Activated T-helper 17 cell treated with anti-CD3 and anti-CD28 coated beads, Interleukin-2, amount 50 U/mL, for 72 hours (primary cell): Measurements from ENCODE around the gene ACO1. TPM values are rescaled to one million over a fixed set of nuclear protein-coding genes. Genes with fewer than 3 reads are reported as not detected.

Experiments used
- ATAC-seq: fragments of 150-1000 bp; cut with Tn5 transposase; replicated peaks from 2 replicates; pipeline ENCODE4 v1.10.0; 2021; ENCODE audit warnings: mild to moderate bottlenecking, moderate library complexity
- H3K27ac Mint-ChIP-seq: one replicate; pipeline ENCODE4 v1.8.0; 2022; ENCODE audit warnings: mixed read lengths
- H3K27me3 Mint-ChIP-seq: one replicate; pipeline ENCODE4 v1.8.0; 2022; ENCODE audit warnings: mixed read lengths
- H3K36me3 Mint-ChIP-seq: one replicate; pipeline ENCODE4 v1.8.0; 2022; ENCODE audit warnings: low read depth, mild to moderate bottlenecking, mixed read lengths
- H3K4me1 Mint-ChIP-seq: one replicate; pipeline ENCODE4 v1.8.0; 2022; ENCODE audit warnings: mixed read lengths
- H3K4me3 Mint-ChIP-seq: one replicate; pipeline ENCODE4 v1.8.0; 2022; ENCODE audit warnings: mild to moderate bottlenecking, mixed read lengths
- H3K9me3 Mint-ChIP-seq: one replicate; pipeline ENCODE4 v1.8.0; 2022; ENCODE audit warnings: mixed read lengths
- total RNA-seq, 2 donors: library from RNA; stranded (reverse); gene quantifications; one replicate each; pipeline ENCODE4 v1.2.3, GENCODE V29; 2022

ACO1 gene
- total RNA-seq, 2 donors from 2014 or later, result 9.4 to 11.8 TPM

- ATAC-seq, result no peak
- no peaks in the 10 kb centered on the region for H3K4me1 Mint-ChIP-seq
- H3K4me3 Mint-ChIP-seq, result no peak overlapping the region
- H3K36me3 Mint-ChIP-seq, result no peaks in the 10 kb centered on the region
- H3K9me3 Mint-ChIP-seq, result no peaks in the 10 kb centered on the region
- H3K27me3 Mint-ChIP-seq, result no peaks in the 10 kb centered on the region
- no peak overlapping the region for H3K27ac Mint-ChIP-seq
These were observed 10.1 kb downstream of the ACO1 start for GRCh38 chr9:32394381-32395049.

- no peak overlapping the region for H3K27ac Mint-ChIP-seq
- H3K4me1 Mint-ChIP-seq, result no peaks in the 10 kb centered on the region
- H3K9me3 Mint-ChIP-seq, result no peaks in the 10 kb centered on the region
- H3K27me3 Mint-ChIP-seq, result no peaks in the 10 kb centered on the region
- no peaks in the 10 kb centered on the region for H3K36me3 Mint-ChIP-seq
- H3K4me3 Mint-ChIP-seq, result no peak overlapping the region
- ATAC-seq, result no peak
These were observed 11.2 kb downstream of the ACO1 start for GRCh38 chr9:32395510-32396216.

DNA sequence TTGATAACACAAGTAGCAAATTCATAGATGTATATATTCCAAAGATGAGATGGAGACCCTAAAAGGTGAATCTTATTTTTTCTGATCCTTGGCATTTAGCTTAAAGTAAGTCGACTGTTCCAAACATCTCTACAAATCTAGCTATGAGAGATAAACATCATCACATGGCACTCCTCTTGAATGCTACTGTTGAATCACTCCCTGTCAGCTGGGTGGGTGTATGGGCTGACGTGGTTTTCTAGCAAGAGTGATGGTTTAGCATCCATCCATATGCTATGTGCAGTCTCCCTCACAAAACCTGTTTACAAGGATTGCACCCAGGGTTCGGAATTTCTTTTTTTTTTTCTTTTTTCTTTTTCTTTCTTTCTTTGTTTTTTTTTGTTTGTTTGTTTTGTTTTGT, 13.8 kb downstream of the ACO1 start:
- Mint-ChIP-seq H3K27me3 (no peaks in the 10 kb centered on the region), H3K4me1 (no peaks in the 10 kb centered on the region), H3K27ac (no peak overlapping the region), H3K36me3 (no peaks in the 10 kb centered on the region), H3K9me3 (no peaks in the 10 kb centered on the region), H3K4me3 (no peak overlapping the region)
- ATAC-seq, result peak; percentile 23

DNA sequence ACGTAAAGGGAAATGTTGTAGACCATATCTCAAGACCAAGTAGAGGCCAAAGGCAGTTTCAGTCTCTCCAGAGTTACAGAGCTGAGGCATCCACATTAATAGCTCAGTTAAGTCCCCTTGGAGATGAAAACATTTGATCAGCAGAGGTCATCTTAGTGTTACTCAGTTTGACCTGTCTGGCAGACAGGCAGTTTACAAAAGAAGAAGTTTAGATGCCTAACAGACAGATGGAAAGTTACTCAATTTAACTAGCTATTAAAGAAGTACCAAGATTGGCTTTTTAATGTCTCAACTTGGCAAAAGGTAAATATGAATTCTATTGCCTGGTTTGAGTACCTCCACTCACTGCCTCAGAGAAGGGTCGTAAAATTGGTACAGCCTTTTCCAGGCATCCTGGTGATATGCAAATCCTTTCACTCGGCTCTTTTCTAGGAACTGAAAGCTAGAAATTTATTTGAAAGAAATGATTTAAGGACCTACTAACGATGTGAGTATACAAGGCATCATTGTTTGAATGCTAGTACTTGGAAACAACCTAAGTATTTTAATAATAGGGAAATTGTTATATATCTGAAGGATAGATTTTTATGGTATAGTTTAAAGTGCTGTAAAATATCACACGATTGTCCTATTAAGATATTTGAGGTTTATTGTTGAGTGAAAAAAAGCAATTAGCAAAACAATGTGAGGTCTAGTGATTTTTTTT, 14.8 kb downstream of the ACO1 start:
- Mint-ChIP-seq H3K4me3 (no peak overlapping the region), H3K36me3 (no peaks in the 10 kb centered on the region), H3K9me3 (no peaks in the 10 kb centered on the region), H3K27me3 (no peaks in the 10 kb centered on the region), H3K27ac (no peak overlapping the region), H3K4me1 (no peaks in the 10 kb centered on the region)
- ATAC-seq, result no peak

- Mint-ChIP-seq H3K27ac (no peak overlapping the region), H3K9me3 (no peaks in the 10 kb centered on the region), H3K4me1 (no peaks in the 10 kb centered on the region), H3K4me3 (no peak overlapping the region), H3K27me3 (no peaks in the 10 kb centered on the region), H3K36me3 (peaks cover 9% of the 10 kb centered on the region)
- no peak for ATAC-seq
These were observed 17.0 kb downstream of the ACO1 start for GRCh38 chr9:32401488-32401887.

- no peaks in the 10 kb centered on the region for H3K27me3 Mint-ChIP-seq
- H3K9me3 Mint-ChIP-seq, result no peaks in the 10 kb centered on the region
- H3K4me1 Mint-ChIP-seq, result no peaks in the 10 kb centered on the region
- no peak for ATAC-seq
- peaks cover 30% of the 10 kb centered on the region for H3K36me3 Mint-ChIP-seq
- H3K4me3 Mint-ChIP-seq, result no peak overlapping the region
- no peak overlapping the region for H3K27ac Mint-ChIP-seq
These were observed 19.3 kb downstream of the ACO1 start for GRCh38 chr9:32403567-32404260.

- H3K27ac Mint-ChIP-seq, result no peak overlapping the region
- ATAC-seq, result no peak
These were observed 20.0 kb downstream of the ACO1 start for GRCh38 chr9:32404402-32404801.

GRCh38 chr9:32404856-32405255, 20.4 kb downstream of the ACO1 start:
- ATAC-seq, result no peak
- Mint-ChIP-seq H3K27me3 (no peaks in the 10 kb centered on the region), H3K4me1 (no peaks in the 10 kb centered on the region), H3K36me3 (peaks cover 38% of the 10 kb centered on the region), H3K9me3 (no peaks in the 10 kb centered on the region), H3K27ac (no peak overlapping the region), H3K4me3 (no peak overlapping the region)

More at GRCh38 chr9:32404402-32404801, 20.0 kb downstream of the ACO1 start:
- peaks cover 37% of the 10 kb centered on the region for H3K36me3 Mint-ChIP-seq
- no peaks in the 10 kb centered on the region for H3K9me3 Mint-ChIP-seq
- no peaks in the 10 kb centered on the region for H3K27me3 Mint-ChIP-seq
- no peak overlapping the region for H3K4me3 Mint-ChIP-seq
- H3K4me1 Mint-ChIP-seq, result no peaks in the 10 kb centered on the region

DNA sequence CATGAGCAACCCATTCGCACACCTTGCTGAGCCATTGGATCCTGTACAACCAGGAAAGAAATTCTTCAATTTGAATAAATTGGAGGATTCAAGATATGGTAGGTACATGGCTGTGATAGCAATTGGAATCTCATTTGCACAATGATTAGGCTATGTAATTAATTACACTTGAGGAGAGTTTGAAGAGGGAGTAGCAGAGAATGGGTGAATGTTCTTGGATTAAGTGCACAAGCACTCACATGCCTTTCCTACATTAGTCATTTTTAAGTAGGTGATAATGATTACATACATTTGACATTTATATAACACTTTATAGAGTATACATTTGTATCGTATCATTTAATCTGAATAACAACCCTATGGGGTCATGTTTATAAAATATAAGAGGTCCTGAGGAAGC, 21.1 kb downstream of the ACO1 start:
- ATAC-seq, result no peak
- H3K9me3 Mint-ChIP-seq, result no peaks in the 10 kb centered on the region
- peaks cover 38% of the 10 kb centered on the region for H3K36me3 Mint-ChIP-seq
- H3K27ac Mint-ChIP-seq, result no peak overlapping the region
- no peak overlapping the region for H3K4me3 Mint-ChIP-seq
- H3K27me3 Mint-ChIP-seq, result no peaks in the 10 kb centered on the region
- H3K4me1 Mint-ChIP-seq, result no peaks in the 10 kb centered on the region

DNA sequence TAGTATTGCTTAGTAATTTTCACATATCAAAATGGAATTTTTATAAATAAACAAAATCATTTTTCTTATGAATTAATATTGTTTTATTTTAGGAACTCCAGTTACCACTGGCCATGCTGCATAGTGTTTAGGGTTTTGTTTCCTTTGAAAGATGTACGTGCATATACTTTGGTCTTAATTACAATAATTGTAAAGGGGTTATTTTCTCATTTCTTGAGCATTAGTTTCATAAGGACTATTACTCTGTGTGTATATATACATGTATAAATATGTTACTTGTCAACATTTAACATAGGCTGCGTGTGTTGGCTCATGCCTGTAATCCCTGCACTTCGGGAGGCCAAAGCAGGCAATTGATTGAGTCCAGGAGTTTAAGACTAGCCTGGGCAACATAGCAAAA, 21.6 kb downstream of the ACO1 start:
- H3K9me3 Mint-ChIP-seq, result no peaks in the 10 kb centered on the region
- peaks cover 38% of the 10 kb centered on the region for H3K36me3 Mint-ChIP-seq
- no peaks in the 10 kb centered on the region for H3K27me3 Mint-ChIP-seq
- H3K4me1 Mint-ChIP-seq, result no peaks in the 10 kb centered on the region
- H3K27ac Mint-ChIP-seq, result no peak overlapping the region
- H3K4me3 Mint-ChIP-seq, result no peak overlapping the region
- no peak for ATAC-seq

DNA sequence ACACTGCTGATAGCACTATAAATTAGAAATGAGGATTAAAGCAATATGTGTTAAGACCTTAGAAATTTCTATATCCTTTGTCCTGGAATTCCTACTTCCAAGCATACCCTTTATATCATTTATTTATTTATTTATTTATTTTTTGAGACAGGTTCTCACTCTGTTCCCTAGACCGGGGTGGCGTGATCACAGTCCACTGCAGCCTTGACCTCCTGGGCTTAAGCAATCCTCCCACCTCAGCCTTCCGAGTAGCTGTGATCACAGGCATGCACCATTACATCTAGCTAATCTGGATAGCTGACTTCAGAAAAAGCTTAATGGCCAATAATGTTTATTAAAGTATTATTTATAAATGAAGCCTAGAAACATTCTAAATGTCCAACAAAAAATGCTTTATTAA, 27.3 kb downstream of the ACO1 start:
- H3K27me3 Mint-ChIP-seq, result no peaks in the 10 kb centered on the region
- peaks cover 26% of the 10 kb centered on the region for H3K36me3 Mint-ChIP-seq
- no peak for ATAC-seq
- no peak overlapping the region for H3K4me3 Mint-ChIP-seq
- H3K9me3 Mint-ChIP-seq, result no peaks in the 10 kb centered on the region
- no peaks in the 10 kb centered on the region for H3K4me1 Mint-ChIP-seq
- H3K27ac Mint-ChIP-seq, result no peak overlapping the region

GRCh38 chr9:32412440-32412839, 28.0 kb downstream of the ACO1 start:
- no peak overlapping the region for H3K27ac Mint-ChIP-seq
- no peak overlapping the region for H3K4me3 Mint-ChIP-seq
- H3K4me1 Mint-ChIP-seq, result no peaks in the 10 kb centered on the region
- no peak for ATAC-seq
- peaks cover 20% of the 10 kb centered on the region for H3K36me3 Mint-ChIP-seq
- no peaks in the 10 kb centered on the region for H3K27me3 Mint-ChIP-seq
- H3K9me3 Mint-ChIP-seq, result no peaks in the 10 kb centered on the region

DNA sequence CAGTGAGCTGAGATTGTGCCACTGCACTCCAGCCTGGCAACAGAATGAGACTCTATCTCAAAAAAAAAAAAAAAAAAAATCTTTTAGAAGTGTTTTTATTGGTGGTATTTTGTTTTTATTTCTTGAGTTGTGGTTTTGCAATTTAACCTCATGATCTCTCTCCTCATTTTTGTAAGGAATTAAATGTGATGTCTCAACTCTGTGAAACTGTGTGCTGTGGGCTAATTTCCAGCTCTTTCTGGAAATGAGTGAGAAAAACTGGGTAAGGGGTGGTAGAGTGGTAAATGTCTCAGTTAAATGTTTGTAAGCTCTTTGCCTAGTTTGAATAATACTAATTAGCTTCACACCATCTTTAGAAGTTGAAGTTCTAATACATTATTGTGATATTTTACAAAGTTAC, 29.0 kb downstream of the ACO1 start:
- Mint-ChIP-seq H3K27me3 (no peaks in the 10 kb centered on the region), H3K9me3 (no peaks in the 10 kb centered on the region), H3K27ac (no peak overlapping the region), H3K4me1 (no peaks in the 10 kb centered on the region), H3K36me3 (peaks cover 16% of the 10 kb centered on the region), H3K4me3 (no peak overlapping the region)
- no peak for ATAC-seq

GRCh38 chr9:32414856-32415255, 30.4 kb downstream of the ACO1 start:
- Mint-ChIP-seq H3K27ac (no peak overlapping the region), H3K36me3 (peaks cover 6% of the 10 kb centered on the region), H3K27me3 (no peaks in the 10 kb centered on the region), H3K4me1 (no peaks in the 10 kb centered on the region), H3K9me3 (no peaks in the 10 kb centered on the region), H3K4me3 (no peak overlapping the region)
- no peak for ATAC-seq
